ENCODE results near the gene PRCC. TPM values are rescaled to one million over a fixed set of nuclear protein-coding genes. Genes with fewer than 3 reads are reported as not detected.

PRCC gene
- total and polyA plus RNA-seq, 12 donors, result 32.1 to 56.9 (median 44.2) TPM

DNA sequence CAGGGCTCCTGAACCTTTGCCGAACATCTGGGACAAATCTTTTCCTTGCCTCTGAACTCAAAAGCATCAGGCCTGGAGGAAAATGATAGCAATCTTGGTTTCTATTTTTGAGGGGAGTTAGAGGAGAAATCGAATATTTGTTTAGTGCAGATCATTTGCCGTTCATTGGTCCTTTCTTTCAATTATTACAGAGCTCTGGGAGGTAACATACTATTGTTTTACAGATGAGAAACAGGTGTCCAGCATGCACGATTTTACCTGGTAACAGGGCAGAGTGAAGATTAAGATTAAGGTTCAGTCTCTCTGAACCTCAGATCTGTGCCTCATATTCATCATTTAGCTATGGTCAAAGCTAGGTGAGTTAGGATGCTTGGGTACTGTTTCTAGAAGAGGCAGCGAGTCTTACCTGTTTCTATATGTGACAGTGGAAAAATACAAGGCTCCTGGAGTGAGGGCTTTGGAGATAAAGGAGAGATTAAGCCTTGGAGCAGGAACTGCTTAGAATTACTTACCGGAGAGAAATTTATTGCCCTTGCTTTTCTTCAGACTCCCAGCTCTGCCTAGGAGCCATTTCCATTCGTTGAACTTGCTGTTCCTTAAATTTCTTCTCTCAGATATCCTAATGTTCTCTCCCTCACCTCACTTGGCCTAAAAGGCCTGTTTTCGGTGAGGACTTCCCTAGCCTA lies 1.4 kb downstream of the PRCC start:
- H3K9me3 ChIP-seq, result no peaks in the 10 kb centered on the region
- DNase-seq (no peak), ATAC-seq (no peak)
- peak overlapping the region; percentile 73 to 99 (median 95) for H3K4me3 ChIP-seq
- peaks cover 0 to 30% (median 0%) of the 10 kb centered on the region in 9 donors for H3K36me3 ChIP-seq
- H3K27ac ChIP-seq, result peak overlapping the region in 6 of 10 donors; percentile 95 to 98 (median 96)
- WGBS, 2 donors, result 16 to 21% methylated on average over 8 of the region's 8 CpGs
- TF ChIP-seq, protein P1, sequence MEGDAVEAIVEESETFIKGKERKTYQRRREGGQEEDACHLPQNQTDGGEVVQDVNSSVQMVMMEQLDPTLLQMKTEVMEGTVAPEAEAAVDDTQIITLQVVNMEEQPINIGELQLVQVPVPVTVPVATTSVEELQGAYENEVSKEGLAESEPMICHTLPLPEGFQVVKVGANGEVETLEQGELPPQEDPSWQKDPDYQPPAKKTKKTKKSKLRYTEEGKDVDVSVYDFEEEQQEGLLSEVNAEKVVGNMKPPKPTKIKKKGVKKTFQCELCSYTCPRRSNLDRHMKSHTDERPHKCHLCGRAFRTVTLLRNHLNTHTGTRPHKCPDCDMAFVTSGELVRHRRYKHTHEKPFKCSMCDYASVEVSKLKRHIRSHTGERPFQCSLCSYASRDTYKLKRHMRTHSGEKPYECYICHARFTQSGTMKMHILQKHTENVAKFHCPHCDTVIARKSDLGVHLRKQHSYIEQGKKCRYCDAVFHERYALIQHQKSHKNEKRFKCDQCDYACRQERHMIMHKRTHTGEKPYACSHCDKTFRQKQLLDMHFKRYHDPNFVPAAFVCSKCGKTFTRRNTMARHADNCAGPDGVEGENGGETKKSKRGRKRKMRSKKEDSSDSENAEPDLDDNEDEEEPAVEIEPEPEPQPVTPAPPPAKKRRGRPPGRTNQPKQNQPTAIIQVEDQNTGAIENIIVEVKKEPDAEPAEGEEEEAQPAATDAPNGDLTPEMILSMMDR (IDR thresholded peaks at IDR 0.05), result no peak
- H3K27me3 ChIP-seq, result no peaks in the 10 kb centered on the region
- peaks cover 19 to 67% (median 60%) of the 10 kb centered on the region in 9 donors for H3K4me1 ChIP-seq
- intact Hi-C loops (cut with DNase I), result loop anchor here in 5 of 10 donors (5.0 kb wide), 2 partner anchors 41 to 91 kb away; partner anchors contain the start of genes ISG20L2 (in 4 of the 5), METTL25B (in 4 of the 5) and NES (in 1 of the 5)

DNA sequence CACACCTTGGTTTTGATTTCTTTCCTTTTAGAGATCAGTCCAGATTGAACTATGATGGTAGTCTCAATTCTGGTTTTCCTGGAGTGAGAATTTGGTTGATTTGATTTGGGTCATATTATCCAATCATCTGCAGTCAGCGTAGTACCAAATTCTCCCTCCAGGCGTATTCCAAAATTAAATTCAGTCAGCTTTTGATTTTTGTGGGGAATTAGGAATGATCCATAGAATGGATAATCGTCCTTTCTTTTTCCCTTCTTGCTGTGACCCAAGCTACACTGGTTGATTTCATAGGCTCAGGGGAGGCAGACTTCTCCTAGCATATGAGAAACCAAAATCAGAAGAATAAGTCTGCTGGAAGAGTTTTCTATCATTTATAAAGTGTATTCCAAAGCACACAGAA lies 4.9 kb downstream of the PRCC start:
- Histone ChIP-seq H3K27me3 (no peaks in the 10 kb centered on the region), H3K36me3 (peaks cover 0 to 30% (median 0%) of the 10 kb centered on the region in 9 donors), H3K9me3 (no peaks in the 10 kb centered on the region), H3K4me3 (no peak overlapping the region), H3K27ac (peak overlapping the region in 6 of 10 donors; percentile 23 to 73 (median 47)), H3K4me1 (peaks cover 21 to 83% (median 69%) of the 10 kb centered on the region in 9 donors)
- intact Hi-C loops (cut with DNase I), result loop anchor here in 1 of 10 donors (5.0 kb wide), 1 partner anchor 35 kb away; no protein-coding TSS in a partner anchor
- DNase-seq (no peak), ATAC-seq (no peak)
- WGBS, 2 donors, result 76 to 85% methylated on average over 3 of the region's 3 CpGs
- TF ChIP-seq, protein P1 (IDR thresholded peaks at IDR 0.05), result no peak

DNA sequence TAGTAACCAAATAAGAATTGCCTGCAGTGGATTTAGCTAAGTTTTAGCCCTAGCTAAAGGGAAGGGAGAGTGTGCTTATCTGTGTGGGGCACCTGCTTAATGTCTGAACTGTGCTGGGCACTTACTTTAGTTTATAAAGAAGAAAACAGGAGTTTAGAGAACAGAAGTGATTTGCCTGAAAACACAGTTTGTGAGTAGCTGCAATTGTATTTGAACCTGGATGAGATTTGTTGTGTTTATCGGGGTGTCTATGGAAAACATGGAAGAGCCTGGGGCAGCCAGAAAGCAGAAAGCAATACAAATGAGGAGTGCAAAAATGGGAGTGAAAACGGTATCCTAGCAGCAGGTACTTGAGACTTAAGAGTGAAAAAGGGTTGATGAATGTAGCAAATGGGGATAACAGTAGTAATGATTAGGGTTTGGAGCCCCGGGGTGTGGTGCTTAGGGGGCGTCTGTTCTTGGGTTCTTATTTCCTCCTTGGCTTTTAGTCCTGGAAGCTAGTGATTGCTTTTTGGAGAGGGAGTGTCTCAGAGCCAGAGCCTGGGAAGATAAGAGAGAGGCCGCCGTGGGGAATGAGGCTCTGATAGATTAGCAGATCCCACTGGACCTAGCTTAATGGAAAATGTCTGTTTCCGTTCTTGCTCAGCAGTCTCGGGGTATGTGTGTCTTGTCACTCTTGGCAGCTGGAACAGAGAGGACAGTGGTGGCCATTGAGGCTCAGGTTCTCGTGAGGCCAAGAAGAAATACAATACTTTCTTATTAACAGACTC lies 5.6 kb downstream of the PRCC start:
- DNase-seq, result peak in 1 of 2 donors; percentile 53
- H3K27ac ChIP-seq, result peak overlapping the region in 8 of 10 donors; percentile 12 to 73 (median 46)
- H3K4me3 ChIP-seq, result peak overlapping the region in 2 of 10 donors; percentile 6 to 11
- intact Hi-C loops (cut with DNase I), result loop anchor here in 1 of 10 donors (5.0 kb wide), 1 partner anchor 36 kb away; no protein-coding TSS in a partner anchor
- H3K9me3 ChIP-seq, result no peaks in the 10 kb centered on the region
- WGBS, 2 donors, result 12 to 21% methylated on average over 9 of the region's 9 CpGs
- H3K36me3 ChIP-seq, result peaks cover 0 to 30% (median 0%) of the 10 kb centered on the region in 9 donors
- peak; percentile 46 to 78 (median 68) for ATAC-seq
- peaks cover 24 to 90% (median 75%) of the 10 kb centered on the region in 9 donors for H3K4me1 ChIP-seq
- TF ChIP-seq, protein P1 (IDR thresholded peaks at IDR 0.05), result no peak
- H3K27me3 ChIP-seq, result no peaks in the 10 kb centered on the region

DNA sequence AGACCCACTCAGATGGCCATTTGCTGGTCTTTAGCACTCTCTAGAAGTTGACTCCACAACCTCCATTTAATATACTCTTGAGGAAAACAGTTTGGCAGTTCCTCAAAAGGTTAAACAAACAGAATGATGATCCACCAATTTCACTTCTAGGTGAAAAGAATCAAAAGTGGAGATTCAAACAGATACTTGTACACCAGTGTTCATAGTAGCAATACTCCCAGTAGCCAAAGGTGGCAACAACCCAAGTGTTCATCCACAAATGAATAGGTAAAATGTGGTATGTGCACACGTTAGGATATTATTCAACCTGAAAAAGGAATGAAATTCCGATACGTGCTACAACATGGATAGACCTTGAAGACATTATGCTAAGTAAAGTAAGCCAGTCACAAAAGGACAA lies 6.3 kb downstream of the PRCC start:
- Histone ChIP-seq H3K27me3 (no peaks in the 10 kb centered on the region), H3K4me1 (peaks cover 23 to 91% (median 70%) of the 10 kb centered on the region in 9 donors), H3K36me3 (peaks cover 0 to 30% (median 0%) of the 10 kb centered on the region in 9 donors), H3K9me3 (no peaks in the 10 kb centered on the region), H3K27ac (peak overlapping the region in 8 of 10 donors; percentile 12 to 73 (median 46)), H3K4me3 (peak overlapping the region in 1 of 10 donors; percentile 6)
- WGBS, 2 donors, result 92 to 94% methylated on average over 3 of the region's 3 CpGs
- no peak for ATAC-seq
- no peak for DNase-seq
- intact Hi-C loops (cut with DNase I), result loop anchor here in 1 of 10 donors (5.0 kb wide), 1 partner anchor 36 kb away; no protein-coding TSS in a partner anchor
- TF ChIP-seq, protein P1 (IDR thresholded peaks at IDR 0.05), result peak in 1 of 9 donors; percentile 6

Measured in heart right ventricle (tissue), 16 donors.